ENCODE measurements around the gene MFAP3.

Gene MFAP3

GRCh38 chr5:154086641-154087040, 47.9 kb downstream of the MFAP3 start:
- no peaks in the 10 kb centered on the region for H3K4me1 ChIP-seq (ENCODE audit: control insufficient read depth in 1 of 2, insufficient read depth in 2 of 2, low read length in 2 of 2)
- H3K27ac ChIP-seq (ENCODE audit: low read depth, low read length), result no peak overlapping the region
- no peaks in the 10 kb centered on the region for H3K27me3 ChIP-seq (ENCODE audit: control insufficient read depth in 1 of 2, insufficient read depth in 2 of 2, low read length in 2 of 2)
- no peaks in the 10 kb centered on the region for H3K36me3 ChIP-seq (ENCODE audit: control insufficient read depth in 1 of 2, insufficient read depth in 2 of 2, low read length in 2 of 2)
- no peaks in the 10 kb centered on the region for H3K9me3 ChIP-seq (ENCODE audit: control insufficient read depth in 1 of 2, low read length in 2 of 2)
- H3K9ac ChIP-seq (ENCODE audit: low read depth in 1 of 2, low read length in 2 of 2), result no peak overlapping the region
- no peak overlapping the region for H3K4me3 ChIP-seq (ENCODE audit: low read depth in 1 of 2, low read length in 2 of 2)

- H3K36me3 ChIP-seq (ENCODE audit: control insufficient read depth in 1 of 2, insufficient read depth in 2 of 2, low read length in 2 of 2), result no peaks in the 10 kb centered on the region
- no peaks in the 10 kb centered on the region for H3K4me1 ChIP-seq (ENCODE audit: control insufficient read depth in 1 of 2, insufficient read depth in 2 of 2, low read length in 2 of 2)
- H3K27me3 ChIP-seq (ENCODE audit: control insufficient read depth in 1 of 2, insufficient read depth in 2 of 2, low read length in 2 of 2), result no peaks in the 10 kb centered on the region
- no peak overlapping the region for H3K27ac ChIP-seq (ENCODE audit: low read depth, low read length)
- no peak overlapping the region for H3K4me3 ChIP-seq (ENCODE audit: low read depth in 1 of 2, low read length in 2 of 2)
- no peak overlapping the region for H3K9ac ChIP-seq (ENCODE audit: low read depth in 1 of 2, low read length in 2 of 2)
- H3K9me3 ChIP-seq (ENCODE audit: control insufficient read depth in 1 of 2, low read length in 2 of 2), result no peaks in the 10 kb centered on the region
Measured at GRCh38 chr5:154087260-154087659, 48.5 kb downstream of the MFAP3 start.

GRCh38 chr5:154088801-154089200, 50.0 kb downstream of the MFAP3 start:
- H3K36me3 ChIP-seq (ENCODE audit: control insufficient read depth in 1 of 2, insufficient read depth in 2 of 2, low read length in 2 of 2), result no peaks in the 10 kb centered on the region
- H3K27me3 ChIP-seq (ENCODE audit: control insufficient read depth in 1 of 2, insufficient read depth in 2 of 2, low read length in 2 of 2), result no peaks in the 10 kb centered on the region
- H3K4me3 ChIP-seq (ENCODE audit: low read depth in 1 of 2, low read length in 2 of 2), result no peak overlapping the region
- no peaks in the 10 kb centered on the region for H3K4me1 ChIP-seq (ENCODE audit: control insufficient read depth in 1 of 2, insufficient read depth in 2 of 2, low read length in 2 of 2)
- no peak overlapping the region for H3K9ac ChIP-seq (ENCODE audit: low read depth in 1 of 2, low read length in 2 of 2)
- no peaks in the 10 kb centered on the region for H3K9me3 ChIP-seq (ENCODE audit: control insufficient read depth in 1 of 2, low read length in 2 of 2)
- no peak overlapping the region for H3K27ac ChIP-seq (ENCODE audit: low read depth, low read length)

GRCh38 chr5:154090656-154091055, 51.9 kb downstream of the MFAP3 start:
- H3K9me3 ChIP-seq (ENCODE audit: control insufficient read depth in 1 of 2, low read length in 2 of 2), result no peaks in the 10 kb centered on the region
- no peaks in the 10 kb centered on the region for H3K4me1 ChIP-seq (ENCODE audit: control insufficient read depth in 1 of 2, insufficient read depth in 2 of 2, low read length in 2 of 2)
- H3K9ac ChIP-seq (ENCODE audit: low read depth in 1 of 2, low read length in 2 of 2), result no peak overlapping the region
- no peaks in the 10 kb centered on the region for H3K27me3 ChIP-seq (ENCODE audit: control insufficient read depth in 1 of 2, insufficient read depth in 2 of 2, low read length in 2 of 2)
- H3K4me3 ChIP-seq (ENCODE audit: low read depth in 1 of 2, low read length in 2 of 2), result no peak overlapping the region
- H3K36me3 ChIP-seq (ENCODE audit: control insufficient read depth in 1 of 2, insufficient read depth in 2 of 2, low read length in 2 of 2), result no peaks in the 10 kb centered on the region
- no peak overlapping the region for H3K27ac ChIP-seq (ENCODE audit: low read depth, low read length)

- Histone ChIP-seq H3K9ac (ENCODE audit: low read depth in 1 of 2, low read length in 2 of 2) (no peak overlapping the region), H3K27me3 (ENCODE audit: control insufficient read depth in 1 of 2, insufficient read depth in 2 of 2, low read length in 2 of 2) (no peaks in the 10 kb centered on the region), H3K4me1 (ENCODE audit: control insufficient read depth in 1 of 2, insufficient read depth in 2 of 2, low read length in 2 of 2) (no peaks in the 10 kb centered on the region), H3K9me3 (ENCODE audit: control insufficient read depth in 1 of 2, low read length in 2 of 2) (no peaks in the 10 kb centered on the region), H3K4me3 (ENCODE audit: low read depth in 1 of 2, low read length in 2 of 2) (no peak overlapping the region), H3K36me3 (ENCODE audit: control insufficient read depth in 1 of 2, insufficient read depth in 2 of 2, low read length in 2 of 2) (no peaks in the 10 kb centered on the region), H3K27ac (ENCODE audit: low read depth, low read length) (no peak overlapping the region)
Measured at GRCh38 chr5:154092356-154093141, 53.8 kb downstream of the MFAP3 start.

- Histone ChIP-seq H3K36me3 (ENCODE audit: control insufficient read depth in 1 of 2, insufficient read depth in 2 of 2, low read length in 2 of 2) (no peaks in the 10 kb centered on the region), H3K4me1 (ENCODE audit: control insufficient read depth in 1 of 2, insufficient read depth in 2 of 2, low read length in 2 of 2) (no peaks in the 10 kb centered on the region), H3K9me3 (ENCODE audit: control insufficient read depth in 1 of 2, low read length in 2 of 2) (no peaks in the 10 kb centered on the region), H3K4me3 (ENCODE audit: low read depth in 1 of 2, low read length in 2 of 2) (no peak overlapping the region), H3K9ac (ENCODE audit: low read depth in 1 of 2, low read length in 2 of 2) (no peak overlapping the region), H3K27me3 (ENCODE audit: control insufficient read depth in 1 of 2, insufficient read depth in 2 of 2, low read length in 2 of 2) (no peaks in the 10 kb centered on the region), H3K27ac (ENCODE audit: low read depth, low read length) (no peak overlapping the region)
Measured at GRCh38 chr5:154093142-154093532, 54.4 kb downstream of the MFAP3 start.

- H3K4me1 ChIP-seq (ENCODE audit: control insufficient read depth in 1 of 2, insufficient read depth in 2 of 2, low read length in 2 of 2), result no peaks in the 10 kb centered on the region
- no peak overlapping the region for H3K9ac ChIP-seq (ENCODE audit: low read depth in 1 of 2, low read length in 2 of 2)
- no peaks in the 10 kb centered on the region for H3K27me3 ChIP-seq (ENCODE audit: control insufficient read depth in 1 of 2, insufficient read depth in 2 of 2, low read length in 2 of 2)
- no peaks in the 10 kb centered on the region for H3K9me3 ChIP-seq (ENCODE audit: control insufficient read depth in 1 of 2, low read length in 2 of 2)
- no peaks in the 10 kb centered on the region for H3K36me3 ChIP-seq (ENCODE audit: control insufficient read depth in 1 of 2, insufficient read depth in 2 of 2, low read length in 2 of 2)
- H3K27ac ChIP-seq (ENCODE audit: low read depth, low read length), result no peak overlapping the region
- no peak overlapping the region for H3K4me3 ChIP-seq (ENCODE audit: low read depth in 1 of 2, low read length in 2 of 2)
Measured at GRCh38 chr5:154095904-154096303, 57.1 kb downstream of the MFAP3 start.

- no peak overlapping the region for H3K9ac ChIP-seq (ENCODE audit: low read depth in 1 of 2, low read length in 2 of 2)
- no peaks in the 10 kb centered on the region for H3K27me3 ChIP-seq (ENCODE audit: control insufficient read depth in 1 of 2, insufficient read depth in 2 of 2, low read length in 2 of 2)
- H3K9me3 ChIP-seq (ENCODE audit: control insufficient read depth in 1 of 2, low read length in 2 of 2), result no peaks in the 10 kb centered on the region
- no peaks in the 10 kb centered on the region for H3K36me3 ChIP-seq (ENCODE audit: control insufficient read depth in 1 of 2, insufficient read depth in 2 of 2, low read length in 2 of 2)
- H3K4me3 ChIP-seq (ENCODE audit: low read depth in 1 of 2, low read length in 2 of 2), result no peak overlapping the region
- H3K4me1 ChIP-seq (ENCODE audit: control insufficient read depth in 1 of 2, insufficient read depth in 2 of 2, low read length in 2 of 2), result no peaks in the 10 kb centered on the region
- no peak overlapping the region for H3K27ac ChIP-seq (ENCODE audit: low read depth, low read length)
Measured at GRCh38 chr5:154097031-154097430, 58.3 kb downstream of the MFAP3 start.

- no peak overlapping the region for H3K4me3 ChIP-seq (ENCODE audit: low read depth in 1 of 2, low read length in 2 of 2)
- no peaks in the 10 kb centered on the region for H3K4me1 ChIP-seq (ENCODE audit: control insufficient read depth in 1 of 2, insufficient read depth in 2 of 2, low read length in 2 of 2)
- no peak overlapping the region for H3K27ac ChIP-seq (ENCODE audit: low read depth, low read length)
- no peaks in the 10 kb centered on the region for H3K36me3 ChIP-seq (ENCODE audit: control insufficient read depth in 1 of 2, insufficient read depth in 2 of 2, low read length in 2 of 2)
- no peak overlapping the region for H3K9ac ChIP-seq (ENCODE audit: low read depth in 1 of 2, low read length in 2 of 2)
- H3K9me3 ChIP-seq (ENCODE audit: control insufficient read depth in 1 of 2, low read length in 2 of 2), result no peaks in the 10 kb centered on the region
- no peaks in the 10 kb centered on the region for H3K27me3 ChIP-seq (ENCODE audit: control insufficient read depth in 1 of 2, insufficient read depth in 2 of 2, low read length in 2 of 2)
Measured at GRCh38 chr5:154098465-154098864, 59.7 kb downstream of the MFAP3 start.

GRCh38 chr5:154101184-154101583, 62.4 kb downstream of the MFAP3 start:
- no peak overlapping the region for H3K9ac ChIP-seq (ENCODE audit: low read depth in 1 of 2, low read length in 2 of 2)
- H3K27ac ChIP-seq (ENCODE audit: low read depth, low read length), result no peak overlapping the region
- no peaks in the 10 kb centered on the region for H3K9me3 ChIP-seq (ENCODE audit: control insufficient read depth in 1 of 2, low read length in 2 of 2)
- H3K4me1 ChIP-seq (ENCODE audit: control insufficient read depth in 1 of 2, insufficient read depth in 2 of 2, low read length in 2 of 2), result no peaks in the 10 kb centered on the region
- no peaks in the 10 kb centered on the region for H3K27me3 ChIP-seq (ENCODE audit: control insufficient read depth in 1 of 2, insufficient read depth in 2 of 2, low read length in 2 of 2)
- no peak overlapping the region for H3K4me3 ChIP-seq (ENCODE audit: low read depth in 1 of 2, low read length in 2 of 2)
- no peaks in the 10 kb centered on the region for H3K36me3 ChIP-seq (ENCODE audit: control insufficient read depth in 1 of 2, insufficient read depth in 2 of 2, low read length in 2 of 2)
